Stomach (tissue), 4 donors: ENCODE measurements around the gene NFIL3.
"Not testable (repeated sequence)": the region's sequence is repeated elsewhere in the genome, so short reads cannot be mapped to it uniquely, and the experiment has no call there.

ENCODE experiments used
- CTCF ChIP-seq, 7 experiments: fragments of 450-650 bp in 4 of 7; fragments of 200-600 bp in 3 of 7; sonication (generic) in 3 of 7; IDR thresholded peaks; one replicate each; pipeline ENCODE4 v1.5.1; 2016 to 2019; ENCODE audit warnings: antibody characterized with exemption in 7 of 7, control low read depth in 2 of 7, mild to moderate bottlenecking in 1 of 7
- POLR2A ChIP-seq, 4 donors: fragments of 450-650 bp; IDR thresholded peaks; one replicate each; pipeline ENCODE4 v1.6.1; 2016; ENCODE audit warnings: antibody characterized with exemption in 4 of 4, control low read depth in 2 of 4, mild to moderate bottlenecking in 1 of 4, moderate library complexity in 1 of 4
- POLR2AphosphoS5 ChIP-seq, 3 donors: sonication (generic); formaldehyde crosslinking; IDR thresholded peaks; one replicate each; pipeline ENCODE4 v1.6.1; 2016; ENCODE audit warnings: antibody characterized with exemption in 3 of 3

DNA sequence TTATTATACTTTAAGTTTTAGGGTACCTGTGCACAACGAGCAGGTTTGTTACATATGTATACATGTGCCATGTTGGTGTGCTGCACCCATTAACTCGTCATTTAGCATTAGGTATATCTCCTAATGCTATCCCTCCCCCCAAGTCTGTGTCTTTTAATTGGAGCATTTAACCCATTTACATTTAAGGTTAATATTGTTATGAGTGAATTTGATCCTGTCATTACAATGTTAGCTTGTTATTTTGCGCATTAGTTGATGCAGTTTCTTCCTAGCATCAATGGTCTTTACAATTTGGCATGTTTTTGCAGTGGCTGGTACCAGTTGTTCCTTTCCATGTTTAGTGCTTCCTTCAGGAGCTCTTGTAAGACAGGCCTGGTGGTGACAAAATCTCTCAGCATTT, 47.9 kb upstream of the NFIL3 start:
- TF ChIP-seq POLR2AphosphoS5, CTCF, POLR2A (IDR thresholded peaks at IDR 0.05): not testable (repeated sequence)
